HepG2 (cell line): ENCODE data around the gene PLLP. TPM values are rescaled to one million over a fixed set of nuclear protein-coding genes. Genes with fewer than 3 reads are reported as not detected.

Experiments
- ADNP ChIP-seq: sonication (generic); formaldehyde crosslinking; IDR thresholded peaks from 2 replicates; pipeline ENCODE4 v1.4.0; 2020; ENCODE audit warnings: missing genetic modification reagents
- ATAD3A ChIP-seq: sonication (generic); formaldehyde crosslinking; IDR thresholded peaks from 2 replicates; pipeline ENCODE4 v1.4.0; 2020; ENCODE audit warnings: missing genetic modification reagents
- BATF2 ChIP-seq: sonication (generic); formaldehyde crosslinking; IDR thresholded peaks from 2 replicates; pipeline ENCODE4 v1.8.0; 2022; ENCODE audit warnings: mild to moderate bottlenecking, missing genetic modification reagents, moderate library complexity
- BHLHE40 ChIP-seq: IDR thresholded peaks from 2 replicates; pipeline ENCODE4 v1.6.1; 2011; ENCODE audit warnings: low read length, improper control_type of control experiment
- E2F5 ChIP-seq: sonication (generic); formaldehyde crosslinking; conservative IDR thresholded peaks from 2 replicates; pipeline ENCODE4 v1.4.0; 2020; ENCODE audit warnings: missing genetic modification reagents
- FOXA1 ChIP-seq, 2 experiments: fragments of 450-650 bp in 1 of 2; sonication (generic) in 1 of 2; formaldehyde crosslinking in 1 of 2; IDR thresholded peaks; 2 replicates each; pipeline versions ENCODE4 v1.4.0 to v1.6.1; 2016 to 2020; ENCODE audit warnings: missing genetic modification reagents in 1 of 2
- HINFP ChIP-seq: sonication (generic); formaldehyde crosslinking; IDR thresholded peaks from 2 replicates; pipeline ENCODE4 v1.4.0; 2020; ENCODE audit warnings: low read depth, mild to moderate bottlenecking, missing genetic modification reagents
- KDM3A ChIP-seq: IDR thresholded peaks from 2 replicates; pipeline ENCODE4 v1.6.1; 2018; ENCODE audit warnings: low read depth, missing compliant biosample characterization
- KDM5B ChIP-seq: sonication (generic); formaldehyde crosslinking; IDR thresholded peaks from 2 replicates; pipeline ENCODE4 v1.4.0; 2020; ENCODE audit warnings: missing genetic modification reagents, mild to moderate bottlenecking, borderline replicate concordance
- KDM6A ChIP-seq: IDR thresholded peaks from 2 replicates; pipeline ENCODE4 v1.6.1; 2016; ENCODE audit warnings: low read depth
- MIXL1 ChIP-seq: IDR thresholded peaks from 2 replicates; pipeline ENCODE4 v1.6.1; 2016
- NFKB2 ChIP-seq: sonication (generic); formaldehyde crosslinking; IDR thresholded peaks from 2 replicates; pipeline ENCODE4 v1.4.0; 2020; ENCODE audit warnings: missing genetic modification reagents, borderline replicate concordance
- TOPORS ChIP-seq: sonication (generic); formaldehyde crosslinking; IDR thresholded peaks from 2 replicates; pipeline ENCODE4 v1.8.0; 2023; ENCODE audit warnings: mild to moderate bottlenecking, missing genetic modification reagents
- ZBTB20 ChIP-seq: sonication (generic); formaldehyde crosslinking; IDR thresholded peaks from 2 replicates; pipeline ENCODE4 v1.8.1; 2023; ENCODE audit warnings: missing genetic modification reagents, low read depth, mild to moderate bottlenecking, borderline replicate concordance
- ZBTB7B ChIP-seq: sonication (generic); formaldehyde crosslinking; IDR thresholded peaks from 2 replicates; pipeline ENCODE4 v1.4.0; 2020; ENCODE audit warnings: missing genetic modification reagents
- ZFP37 ChIP-seq: sonication (generic); formaldehyde crosslinking; IDR thresholded peaks from 2 replicates; pipeline ENCODE4 v1.4.0; 2020; ENCODE audit warnings: missing genetic modification reagents, borderline replicate concordance
- ZKSCAN8 ChIP-seq: IDR thresholded peaks from 2 replicates; pipeline ENCODE4 v1.6.1; 2016; ENCODE audit warnings: borderline replicate concordance, missing genetic modification reagents, missing compliant biosample characterization
- ZNF496 ChIP-seq: sonication (generic); formaldehyde crosslinking; IDR thresholded peaks from 2 replicates; pipeline ENCODE4 v1.8.1; 2023; ENCODE audit warnings: mild to moderate bottlenecking, moderate library complexity, missing genetic modification reagents; ENCODE audit not compliant: insufficient replicate concordance
- ZNF614 ChIP-seq: IDR thresholded peaks from 2 replicates; pipeline ENCODE4 v1.6.1; 2018; ENCODE audit warnings: missing biosample characterization, missing genetic modification reagents, inconsistent platforms, borderline replicate concordance
- ZNF619 ChIP-seq: sonication (generic); formaldehyde crosslinking; IDR thresholded peaks from 2 replicates; pipeline ENCODE4 v1.4.0; 2020; ENCODE audit warnings: mild to moderate bottlenecking, missing genetic modification reagents
- ZNF646 ChIP-seq: sonication (generic); formaldehyde crosslinking; IDR thresholded peaks from 2 replicates; pipeline ENCODE4 v1.9.0; 2021; ENCODE audit warnings: mild to moderate bottlenecking, missing genetic modification reagents
- polyA plus RNA-seq, 8 experiments: library from polyadenylated mRNA; depleted of rRNA in 3 of 8; stranded (reverse) in 7 of 8; unstranded in 1 of 8; fragments of >200 nt; fragmentation: Illumina TruSeq in 4 of 8; extraction: Trizol in 4 of 8; gene quantifications; 2 replicates each; pipeline versions ENCODE4 v1.2.1 to v1.2.3, GENCODE V29; 2011 to 2016; ENCODE audit warnings: low read depth in 4 of 8, missing spikeins in 1 of 8, mixed read lengths in 1 of 8; ENCODE audit not compliant: insufficient read depth in 1 of 8
- total RNA-seq, 5 experiments: library from RNA; depleted of rRNA; stranded (reverse); fragments of >200 nt; fragmentation: Illumina TruSeq; extraction: Trizol; gene quantifications; 2 replicates each; pipeline ENCODE4 v1.2.3, GENCODE V29; 2016; ENCODE audit warnings: low read depth in 1 of 5

The PLLP gene
- total and polyA plus RNA-seq, 2 of the 13 experiments (the other 11 are each of a cell fraction or from before 2014, with no cell fraction given), result 60.6 to 127 TPM

GRCh38 chr16:57297856-57298255, 13.4 kb upstream of the PLLP start (continued):
- no peak for TF ChIP-seq BATF2 (CRISPR knock-in tag)
- no peak for TF ChIP-seq TOPORS (CRISPR knock-in tag)
- TF ChIP-seq BHLHE40, result no peak
- TF ChIP-seq ZFP37 (CRISPR knock-in tag), result no peak
- TF ChIP-seq ATAD3A (CRISPR knock-in tag), result no peak
- no peak for TF ChIP-seq ZNF614 (CRISPR knock-in tag)
- TF ChIP-seq E2F5 (CRISPR knock-in tag), result no peak
- TF ChIP-seq ADNP (CRISPR knock-in tag), result no peak
- no peak for TF ChIP-seq NFKB2
- 0 out of 2 replicates have a peak, but pooled peaks have one; percentile 31 for TF ChIP-seq ZBTB7B
- no peak for TF ChIP-seq HINFP (CRISPR knock-in tag)
- no peak for TF ChIP-seq ZNF646 (CRISPR knock-in tag)
- TF ChIP-seq ZNF496 (CRISPR knock-in tag), result no peak
- 0 out of 2 replicates have a peak, but pooled peaks have one; percentile 16 for TF ChIP-seq KDM3A (CRISPR knock-in tag)
- no peak for TF ChIP-seq KDM6A (CRISPR knock-in tag)
- TF ChIP-seq KDM5B (CRISPR knock-in tag), result 0 out of 2 replicates have a peak, but pooled peaks have one; percentile 41
- no peak for TF ChIP-seq MIXL1
- TF ChIP-seq ZNF619, result no peak; the same call in 1 of the 2 replicates
- no peak for TF ChIP-seq FOXA1 (IDR thresholded peaks at IDR 0.05)
- TF ChIP-seq FOXA1 (CRISPR knock-in tag; IDR thresholded peaks at IDR 0.05), result no peak
- 0 out of 2 replicates have a peak, but pooled peaks have one; percentile 16 for TF ChIP-seq ZKSCAN8 (CRISPR knock-in tag)
- TF ChIP-seq ZBTB20 (CRISPR knock-in tag), result peak; percentile 70; the same call in 1 of the 2 replicates
